ENCODE data around the gene APIP.

The APIP gene

DNA sequence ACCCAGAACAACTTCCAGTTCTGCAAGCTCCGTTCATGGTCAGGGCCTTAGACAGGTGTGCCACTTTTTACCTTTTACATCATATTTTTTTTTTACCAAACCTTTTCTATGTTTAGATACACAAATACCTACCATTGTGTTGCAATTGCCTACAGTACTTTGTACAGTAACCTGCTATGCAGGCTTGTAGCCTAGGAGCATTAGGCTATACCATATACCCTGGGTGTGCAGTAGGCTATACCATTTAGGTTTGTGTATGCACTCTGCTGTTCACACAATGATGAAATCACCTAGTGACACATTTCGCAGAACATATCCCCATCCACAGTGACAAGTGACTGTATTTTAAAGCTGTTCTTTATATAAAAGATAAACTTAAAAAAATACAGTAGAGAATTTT lies 29.6 kb downstream of the APIP start:
- DNase-seq = no peak

DNA sequence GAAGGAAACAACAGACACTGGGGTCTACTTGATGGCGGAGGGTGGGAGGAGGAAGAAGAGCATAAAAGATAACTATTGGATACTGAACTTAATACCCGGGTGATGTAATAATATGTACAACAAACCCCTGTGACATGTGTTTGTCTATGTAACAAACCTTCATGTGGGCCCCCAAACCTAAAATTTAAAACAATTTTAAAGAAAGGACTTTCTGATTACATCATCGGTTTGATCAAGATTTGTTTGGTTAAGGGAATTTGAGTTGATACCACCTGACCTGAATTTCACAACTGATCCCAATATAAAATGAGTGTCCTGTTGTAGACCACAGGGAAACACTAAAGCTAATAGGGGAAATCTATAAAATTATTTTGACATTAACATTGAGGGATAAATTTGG lies 34.3 kb downstream of the APIP start:
- DNase-seq = no peak

DNA sequence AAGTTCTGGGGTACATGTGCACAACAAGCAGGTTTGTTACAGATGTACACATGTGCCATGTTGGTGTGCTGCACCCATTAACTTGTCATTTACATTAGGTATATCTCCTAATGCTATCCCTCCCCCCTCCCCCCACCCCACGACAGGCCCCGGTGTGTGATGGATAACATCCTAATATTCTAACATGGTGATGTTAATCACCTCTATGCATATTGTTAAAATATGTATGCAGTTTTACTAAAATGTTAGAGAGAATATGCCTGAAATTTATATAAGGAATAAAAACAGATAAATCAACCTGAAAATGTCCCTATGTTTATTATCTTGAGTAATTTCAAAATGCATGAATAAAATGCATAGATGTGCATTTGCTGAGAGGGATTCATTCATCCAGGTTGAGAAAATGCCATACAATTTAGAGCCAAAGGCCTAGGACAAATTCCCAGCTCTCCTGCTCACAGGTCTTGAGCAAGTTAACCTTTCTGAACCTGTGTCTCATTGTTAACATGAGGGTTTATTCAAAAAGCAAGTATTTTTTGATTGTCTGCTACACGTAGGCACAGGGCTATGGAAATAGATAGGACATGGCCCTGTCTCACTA lies 38.7 kb downstream of the APIP start:
- no peak for DNase-seq

DNA sequence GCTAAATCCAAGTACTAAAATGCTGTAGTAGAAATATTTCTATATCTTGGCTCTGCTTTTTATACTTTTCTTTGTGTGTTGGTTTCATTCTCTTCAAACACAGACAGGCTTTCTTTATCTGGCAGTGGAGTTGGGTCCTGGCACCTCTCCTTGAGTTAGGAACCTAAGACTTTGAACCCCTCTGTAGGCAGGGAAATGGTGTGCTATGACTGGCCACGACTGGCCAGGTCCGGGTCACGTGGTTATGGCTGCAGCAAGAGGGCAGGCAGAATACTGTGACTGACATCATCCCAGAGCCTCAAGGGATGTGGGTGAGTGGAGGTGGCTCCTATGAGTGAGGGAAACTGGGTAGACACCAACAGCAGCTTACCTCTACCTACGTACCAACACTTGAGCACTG lies 42.0 kb downstream of the APIP start:
- no peak for DNase-seq

DNA sequence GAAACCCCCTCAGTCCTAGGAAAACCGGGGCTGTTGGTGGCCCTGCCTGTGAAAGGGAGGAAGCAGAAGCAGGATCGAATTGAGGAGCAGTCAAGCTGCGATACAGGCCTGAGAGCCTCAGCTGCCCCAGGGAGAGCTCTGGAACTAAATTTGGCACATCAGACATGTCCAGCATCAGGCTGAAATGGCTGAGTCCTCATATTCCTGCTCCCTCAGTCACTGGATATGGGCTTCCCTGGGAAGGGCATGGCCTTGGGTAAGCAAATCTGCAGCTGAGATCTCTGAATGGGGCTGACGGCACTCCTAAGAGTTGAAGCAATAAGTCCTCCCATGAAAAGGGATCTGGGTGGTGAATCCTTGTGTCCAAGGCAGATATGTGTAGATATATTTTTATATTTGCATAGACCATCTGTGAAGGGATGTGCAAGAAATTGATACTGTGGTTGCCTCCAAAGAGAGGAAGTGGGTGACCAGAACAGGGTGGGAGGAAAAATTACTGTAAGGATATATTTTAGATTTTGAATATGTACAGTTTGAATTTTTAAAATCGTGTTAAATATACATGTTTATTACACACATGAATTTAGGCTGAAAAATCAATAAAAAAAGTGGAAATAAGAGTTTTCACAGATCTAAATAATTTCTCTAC lies 45.5 kb downstream of the APIP start:
- DNase-seq = no peak

DNA sequence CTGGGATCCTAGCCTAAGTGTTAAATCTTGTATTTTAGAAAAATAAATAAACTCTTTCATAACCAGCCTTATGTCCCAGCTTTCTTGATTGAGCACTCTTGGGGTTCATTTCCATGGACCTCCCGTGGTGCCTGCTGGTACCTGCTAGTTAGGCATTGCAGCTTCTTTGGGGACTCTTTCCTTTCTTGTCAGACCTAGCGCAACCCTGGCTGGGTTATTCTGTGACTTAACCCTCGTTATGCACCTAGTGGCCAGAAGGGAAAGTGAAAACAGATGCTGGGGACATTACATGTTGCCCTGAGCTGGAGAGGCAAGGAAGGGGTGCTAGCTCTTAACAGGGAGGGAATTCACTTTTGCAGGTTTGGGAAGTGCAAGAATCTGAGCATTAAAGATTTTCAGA lies 46.8 kb downstream of the APIP start:
- no peak for DNase-seq

DNA sequence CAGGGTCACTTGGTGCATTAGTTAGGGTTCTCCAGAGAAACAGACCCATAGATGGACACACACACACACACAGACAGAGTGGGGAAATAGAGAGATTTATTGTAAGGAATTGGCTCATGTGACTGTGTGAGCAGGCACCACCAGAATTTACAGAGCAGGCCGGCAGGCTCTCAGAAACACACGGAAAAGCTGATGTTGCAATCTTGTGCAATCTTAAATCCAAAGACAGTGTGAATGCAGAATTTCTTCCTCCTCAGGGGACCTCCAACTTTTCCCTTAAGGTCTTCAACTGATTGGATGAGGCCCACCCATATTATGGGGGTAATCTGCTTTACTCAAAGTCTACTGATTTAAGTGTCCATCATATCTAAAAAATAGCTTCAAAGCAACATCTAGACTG lies 49.8 kb downstream of the APIP start:
- no peak for DNase-seq

DNA sequence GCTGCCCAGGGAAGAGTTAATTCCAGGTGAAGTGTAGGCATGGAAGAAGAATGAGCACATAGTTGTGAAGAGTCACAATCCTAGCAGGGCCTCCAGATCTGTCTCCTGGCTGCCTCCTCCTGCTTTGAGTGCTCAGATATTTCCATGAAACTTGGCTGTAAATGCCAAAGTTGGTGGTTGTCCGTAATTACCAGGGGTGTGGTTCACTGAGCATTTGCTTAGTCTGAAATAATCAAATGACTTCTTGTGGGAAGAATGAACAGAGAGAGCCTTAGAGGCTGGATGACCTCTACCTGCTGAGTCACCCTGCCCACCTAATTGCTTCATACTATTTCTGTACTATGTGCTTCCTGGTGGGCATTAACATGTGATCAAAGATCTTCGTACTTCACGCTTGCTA lies 50.9 kb downstream of the APIP start:
- DNase-seq = no peak

DNA sequence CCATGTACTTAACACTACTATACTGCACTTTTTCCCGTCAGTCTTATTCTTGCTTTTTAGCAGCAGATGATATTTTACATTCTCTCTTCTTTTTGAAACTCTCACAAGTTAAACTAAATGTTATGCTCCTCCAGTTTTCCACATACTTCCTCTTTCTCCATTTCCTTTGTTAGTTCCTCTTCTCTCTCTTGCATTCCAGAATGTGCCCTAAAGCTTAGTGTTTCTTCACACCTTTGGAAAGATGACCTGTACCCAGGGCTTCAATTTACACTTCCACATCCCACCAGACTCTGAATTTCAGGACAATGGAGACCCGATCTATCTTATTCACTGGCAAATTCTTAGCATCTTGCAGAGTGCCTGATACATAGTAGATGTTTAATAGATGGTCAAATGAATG lies 51.8 kb downstream of the APIP start:
- DNase-seq = no peak

DNA sequence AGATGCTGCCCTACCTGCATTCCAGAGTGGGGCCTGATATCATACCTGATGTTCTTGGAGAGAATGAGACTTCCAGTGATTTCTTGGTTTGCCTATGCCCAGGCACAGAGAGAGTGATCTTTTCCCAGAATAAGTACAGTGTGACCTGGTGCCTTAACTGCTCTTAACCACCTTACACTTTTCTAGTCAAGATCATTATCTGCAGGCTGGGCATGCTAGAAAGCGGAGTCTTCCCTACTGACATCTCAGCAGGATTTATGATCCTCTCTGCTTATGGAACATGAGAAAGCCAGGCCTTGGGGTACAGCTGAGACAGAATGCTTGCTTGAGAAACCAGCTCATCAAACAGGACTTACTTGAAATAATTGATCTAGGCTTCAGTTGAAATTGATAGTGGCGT lies 53.1 kb downstream of the APIP start:
- DNase-seq = no peak

DNA sequence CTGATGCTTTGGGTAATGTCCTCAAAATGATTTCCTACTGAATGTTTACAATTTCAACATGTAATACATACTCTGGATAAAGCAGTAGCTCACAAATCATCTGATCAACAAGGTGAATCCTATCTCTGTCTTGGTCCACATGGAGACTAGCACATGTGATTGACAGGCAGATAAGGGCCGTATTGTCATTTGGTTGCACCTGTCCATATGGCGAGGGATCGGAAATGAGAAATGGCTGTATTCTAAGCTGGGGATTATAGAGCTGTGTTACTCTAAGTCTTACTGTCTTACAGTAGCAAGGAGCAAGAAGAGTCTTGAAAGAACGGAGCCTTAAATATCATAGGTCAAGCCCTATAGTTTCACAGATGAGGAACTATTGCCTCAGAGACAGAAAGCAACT lies 55.7 kb downstream of the APIP start:
- no peak for DNase-seq

DNA sequence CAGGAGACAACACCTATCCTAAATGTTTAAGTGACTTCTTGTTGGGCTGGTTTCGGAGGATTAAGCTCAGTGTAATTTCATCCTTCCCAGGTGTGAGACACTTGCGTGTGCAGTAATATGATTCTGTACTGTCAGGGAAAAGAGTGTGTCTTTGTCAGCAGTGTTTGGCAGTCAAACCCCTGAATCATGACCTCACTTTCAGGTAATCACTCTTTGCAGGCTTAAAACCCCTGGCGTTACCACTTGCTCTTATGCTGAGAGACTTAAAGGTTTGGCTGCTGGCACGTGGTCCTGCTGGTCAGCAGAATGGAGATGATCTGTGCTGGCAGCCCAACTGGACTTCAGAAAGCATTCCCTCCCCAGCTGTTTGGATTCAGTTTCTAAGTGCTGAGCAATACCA lies 56.1 kb downstream of the APIP start:
- no peak for DNase-seq

DNA sequence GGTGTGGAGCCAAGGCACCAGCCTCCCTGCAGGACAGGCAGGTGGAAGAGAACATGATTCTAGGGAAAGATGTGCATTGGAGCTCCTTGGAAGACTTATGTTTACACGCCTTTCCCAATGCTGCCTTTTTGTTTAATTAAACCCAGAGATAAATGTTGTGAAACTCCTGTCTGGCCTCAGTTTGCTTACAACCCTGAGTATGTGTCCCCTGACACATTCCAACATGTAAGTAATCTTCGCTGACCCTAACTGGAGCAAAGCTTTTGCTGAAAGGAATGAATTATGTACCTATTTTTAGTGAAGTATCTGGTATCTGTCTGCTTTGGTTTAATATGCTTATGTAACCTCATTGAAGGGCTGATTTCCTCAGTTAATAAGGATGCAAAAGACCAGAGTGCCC lies 56.7 kb downstream of the APIP start:
- no peak for DNase-seq

DNA sequence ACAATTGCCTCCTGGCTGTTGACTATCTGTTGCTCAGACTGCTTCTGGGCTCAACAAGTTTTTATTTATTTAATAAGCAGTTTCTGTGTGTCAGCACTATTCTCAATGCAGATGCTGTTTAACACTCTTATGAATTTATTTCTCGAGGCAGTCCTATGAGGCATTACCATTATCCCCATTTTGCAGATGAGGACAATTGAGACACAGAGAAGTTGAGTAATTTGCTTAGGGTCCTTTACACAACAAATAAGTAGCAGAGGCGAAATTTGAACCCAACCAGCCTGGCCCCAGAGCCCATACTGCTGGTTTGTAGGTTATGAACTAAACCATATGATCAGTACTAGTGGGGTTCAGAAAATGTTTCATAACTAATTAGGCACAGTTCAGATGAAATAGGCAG lies 58.7 kb downstream of the APIP start:
- DNase-seq = no peak

DNA sequence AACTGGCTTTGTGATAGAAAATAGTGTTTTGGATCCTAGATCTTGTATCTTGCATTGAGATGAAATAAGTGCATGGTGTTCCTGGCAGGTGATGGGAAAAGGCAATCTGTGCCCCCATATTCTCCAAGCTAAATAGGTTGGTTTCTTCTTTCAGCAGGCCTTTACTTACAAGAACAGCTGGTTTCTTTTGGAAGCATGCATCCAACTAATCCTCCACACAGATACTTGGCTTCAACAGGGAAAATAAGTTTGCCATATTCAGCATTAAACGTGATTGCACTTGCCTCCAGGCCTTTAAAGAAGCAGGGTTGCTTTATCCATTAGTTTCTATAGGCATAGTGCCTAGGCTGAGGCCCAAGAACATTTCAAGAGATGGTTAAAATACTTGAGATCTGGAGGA lies 59.9 kb downstream of the APIP start:
- no peak for DNase-seq

DNA sequence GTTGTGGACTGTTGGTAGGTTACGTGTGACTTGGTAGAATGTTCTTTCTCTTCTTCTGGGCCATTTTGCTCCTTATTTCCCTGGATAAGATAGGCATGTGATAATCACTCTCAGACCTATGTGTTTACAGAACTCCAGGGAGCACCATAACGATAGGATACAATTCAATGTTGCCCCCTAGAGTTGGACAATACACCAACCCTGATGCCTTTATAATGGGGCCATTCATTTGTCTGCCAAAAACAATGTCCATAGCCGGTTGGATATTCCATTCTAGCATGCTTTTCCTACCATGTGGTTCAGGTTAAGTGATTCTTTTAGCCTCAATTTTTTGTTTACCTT lies 60.5 kb downstream of the APIP start:
- no peak for DNase-seq

DNA sequence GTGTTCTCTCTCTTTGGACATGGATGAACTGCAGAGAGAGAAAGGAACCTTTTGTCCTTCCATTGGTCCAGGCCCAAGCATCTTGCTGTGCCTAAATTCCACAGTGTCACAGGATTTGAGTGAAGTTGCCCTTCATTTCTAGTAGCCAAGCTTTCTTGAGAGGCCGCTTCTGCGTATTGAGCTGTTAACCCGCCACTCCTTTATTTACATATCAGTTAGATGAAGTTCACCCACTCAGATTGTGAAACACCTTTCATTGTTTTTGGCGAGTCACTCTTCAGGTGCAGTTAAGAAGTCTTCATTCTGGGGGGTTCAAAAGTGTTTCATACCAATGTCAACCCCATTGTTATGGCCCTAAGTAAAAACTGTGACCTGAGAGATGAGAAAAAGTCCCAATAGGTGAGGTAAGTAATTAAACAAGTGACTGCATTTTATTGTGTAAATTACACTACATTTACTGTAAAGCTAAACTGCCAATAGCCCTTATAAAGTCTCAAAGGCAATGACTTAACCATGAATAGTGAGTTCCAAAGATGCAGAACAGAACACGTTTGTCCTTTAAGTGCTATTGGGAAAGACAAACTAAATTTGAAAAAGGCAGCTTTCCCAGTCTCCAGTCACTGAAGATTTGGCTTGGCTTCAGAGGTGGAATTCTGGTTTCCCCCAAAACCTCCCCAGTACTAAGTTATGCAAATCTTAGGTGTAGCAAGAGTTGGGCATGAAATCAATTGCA lies 61.0 kb downstream of the APIP start:
- no peak for DNase-seq

DNA sequence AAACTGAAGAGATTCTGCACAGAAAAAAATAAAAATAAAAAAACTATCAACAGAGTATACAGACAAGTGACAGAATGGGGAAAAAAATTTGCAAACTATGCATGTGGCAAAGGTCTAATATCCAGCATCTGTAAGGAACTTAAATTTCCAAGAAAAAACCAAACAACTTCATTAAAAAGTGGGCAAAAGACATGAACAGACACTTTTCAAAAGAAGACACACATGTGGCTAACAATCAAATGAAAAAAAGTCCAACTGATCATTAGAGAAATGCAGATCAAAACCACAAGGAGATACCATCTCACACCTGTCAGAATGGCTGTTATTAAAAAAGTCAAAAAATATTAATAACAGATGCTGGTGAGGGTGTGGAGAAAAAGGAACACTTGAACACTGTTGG lies 64.3 kb downstream of the APIP start:
- DNase-seq = no peak

DNA sequence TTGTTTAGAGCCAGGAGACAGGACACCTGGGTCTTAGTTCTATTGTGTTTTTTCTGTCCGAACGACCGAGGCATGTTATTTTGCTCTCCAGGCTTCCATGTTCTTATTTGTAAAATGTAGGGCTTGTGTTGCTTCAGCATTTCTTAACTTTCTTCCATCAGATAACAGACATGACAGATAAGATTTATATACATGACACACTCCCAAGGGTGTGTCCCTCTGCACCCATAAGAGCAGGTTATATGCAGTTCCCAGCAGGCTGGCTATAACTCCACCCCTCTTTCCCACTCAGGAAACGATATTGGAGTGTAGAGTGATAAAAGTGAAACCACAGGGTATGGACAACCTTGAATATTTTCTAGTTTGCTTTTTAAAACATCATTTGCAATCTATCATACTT lies 65.8 kb downstream of the APIP start:
- no peak for DNase-seq

DNA sequence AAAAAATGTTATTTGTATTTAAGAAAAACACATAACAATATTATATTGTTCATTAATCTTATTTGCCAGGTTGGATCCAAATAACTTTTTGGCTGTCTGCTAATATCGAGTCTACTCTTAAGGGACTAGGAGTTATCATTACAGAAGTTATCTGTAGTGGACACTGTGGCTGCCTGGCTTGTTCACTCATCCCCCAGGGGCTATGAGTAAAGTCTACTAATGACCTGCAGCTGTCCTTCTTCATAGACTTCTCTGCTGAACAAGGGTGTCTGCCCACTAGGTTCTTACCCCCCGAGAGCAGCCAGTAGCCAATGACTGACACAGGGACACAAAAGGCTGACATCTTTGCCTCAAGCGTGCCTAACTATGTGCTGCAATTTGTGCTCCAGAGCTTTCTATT lies 69.7 kb downstream of the APIP start:
- no peak for DNase-seq

DNA sequence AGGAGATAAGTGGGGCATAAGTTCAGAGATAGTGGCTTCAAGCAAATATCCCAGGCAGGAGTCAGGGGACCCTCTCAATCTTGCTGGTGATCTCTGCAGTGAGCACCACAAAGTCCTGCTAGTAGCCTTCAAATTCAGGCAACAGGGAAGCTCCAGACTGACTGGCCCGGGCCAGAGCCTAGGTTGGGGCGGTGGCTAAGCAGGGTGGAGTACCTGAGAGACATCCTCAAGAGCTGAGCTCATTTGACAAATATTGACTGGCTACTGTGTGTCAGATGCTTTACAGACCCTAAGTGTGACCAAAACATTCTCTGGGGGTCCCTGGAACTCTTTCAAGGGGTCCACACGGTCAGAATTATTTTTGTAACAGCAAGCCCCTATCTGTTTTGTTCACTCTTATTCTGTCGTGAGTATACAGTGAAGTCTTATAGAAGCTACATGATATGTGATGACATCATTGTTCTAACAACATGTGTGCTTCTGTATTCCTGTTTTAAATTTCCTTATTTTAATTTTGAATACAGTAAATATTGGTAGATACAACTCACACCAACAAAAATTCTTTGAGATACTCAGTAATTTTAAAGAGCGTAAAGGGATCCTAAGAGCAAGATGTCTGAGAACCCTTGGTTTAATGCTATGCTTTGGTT lies 71.6 kb downstream of the APIP start:
- no peak for DNase-seq

DNA sequence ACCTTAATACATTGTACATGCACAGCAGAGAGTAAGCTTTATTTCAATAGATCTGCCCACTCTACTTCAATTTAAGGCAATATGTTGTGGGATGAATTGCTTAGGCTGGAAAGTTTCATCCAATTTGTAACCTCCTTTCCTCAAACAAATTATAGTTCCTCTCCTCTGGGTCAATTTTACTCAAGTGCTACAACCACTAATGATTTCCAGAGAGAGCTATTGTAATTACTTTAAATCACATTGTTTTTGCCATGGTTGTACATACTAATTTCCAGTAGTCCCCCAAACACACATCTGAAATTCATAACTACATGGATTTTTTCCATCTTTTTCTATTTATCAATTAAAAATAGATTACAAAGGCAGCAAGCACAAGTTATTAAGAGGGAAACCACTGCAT lies 72.9 kb downstream of the APIP start:
- no peak for DNase-seq

DNA sequence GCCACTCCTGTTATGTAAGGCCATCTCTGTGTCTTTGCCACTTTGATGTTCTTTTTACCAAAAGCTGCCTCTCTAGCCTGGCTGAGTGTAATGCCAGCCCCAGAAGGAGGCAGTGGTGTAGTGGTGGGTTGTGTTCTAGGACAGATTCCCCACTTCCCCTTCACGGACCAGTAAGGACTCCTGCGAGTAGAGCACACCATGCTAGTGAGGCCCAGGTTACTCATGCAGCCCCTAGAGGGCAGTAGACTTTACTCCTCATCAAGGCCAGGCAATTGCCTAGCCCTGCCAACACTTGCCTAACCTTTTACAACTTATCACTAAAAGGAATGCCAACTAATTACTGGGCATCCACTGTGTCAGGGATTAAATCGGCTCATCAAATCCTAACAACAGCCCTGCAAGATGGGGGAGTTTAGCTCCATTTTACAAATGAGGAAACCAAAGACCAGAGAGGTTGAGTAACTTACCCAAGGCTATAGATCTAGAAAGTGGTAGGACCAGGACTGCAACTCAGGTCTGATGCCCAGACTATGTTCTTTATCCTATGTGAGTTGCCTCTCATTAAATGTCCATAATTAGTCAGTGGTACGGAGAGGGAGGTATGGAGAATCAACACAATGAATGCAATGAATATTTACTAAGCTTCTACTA lies 75.3 kb downstream of the APIP start:
- DNase-seq = peak; percentile 8 to 60

DNA sequence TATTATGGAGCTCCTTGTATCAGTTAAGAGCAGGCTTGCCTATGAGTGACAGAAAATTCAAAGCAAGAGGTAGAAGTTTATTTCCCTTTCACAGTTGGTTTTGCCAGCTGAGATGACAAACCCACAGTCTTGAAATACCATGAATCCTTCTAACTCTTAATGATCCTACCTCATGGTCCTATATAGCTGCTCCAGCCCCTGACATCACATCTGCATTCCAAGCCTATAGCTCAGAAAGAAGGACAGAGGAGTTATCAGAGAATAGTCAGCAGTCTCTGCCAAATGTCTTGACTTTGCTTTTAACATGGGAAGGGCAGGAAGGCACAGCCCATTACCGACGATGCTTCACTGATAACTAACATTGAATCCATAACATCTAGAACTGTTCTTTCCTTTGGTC lies 76.2 kb downstream of the APIP start:
- DNase-seq = no peak
